GM21576 (cell line): Measurements from ENCODE around the gene NUBP1.

Source experiments
- ATAC-seq: cut with Tn5 transposase; IDR thresholded peaks from one replicate; pipeline ENCODE4 v1.9.1; 2021; ENCODE audit warnings: mild to moderate bottlenecking, moderate library complexity; ENCODE audit not compliant: unreplicated experiment

Gene NUBP1

DNA sequence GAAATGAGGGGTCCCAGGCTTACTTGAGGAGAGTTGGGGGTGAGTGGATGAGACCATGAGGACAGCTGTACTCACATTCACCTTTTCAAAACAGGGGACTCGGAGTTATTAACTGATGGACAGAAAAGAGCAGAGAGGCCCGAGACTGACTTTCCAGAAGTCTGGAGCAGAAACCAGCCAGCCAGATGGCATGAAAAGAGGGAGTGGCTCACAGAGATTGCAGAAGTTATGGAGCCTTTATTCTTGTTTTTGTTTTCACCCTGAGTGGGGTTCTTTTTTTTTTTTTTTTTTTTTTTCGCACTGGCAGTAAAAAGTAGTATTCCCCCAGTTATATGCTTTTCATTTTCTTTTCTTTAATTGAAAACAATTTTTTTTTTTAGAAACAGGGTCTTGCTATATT lies 56.1 kb downstream of the NUBP1 start:
- ATAC-seq = no peak

DNA sequence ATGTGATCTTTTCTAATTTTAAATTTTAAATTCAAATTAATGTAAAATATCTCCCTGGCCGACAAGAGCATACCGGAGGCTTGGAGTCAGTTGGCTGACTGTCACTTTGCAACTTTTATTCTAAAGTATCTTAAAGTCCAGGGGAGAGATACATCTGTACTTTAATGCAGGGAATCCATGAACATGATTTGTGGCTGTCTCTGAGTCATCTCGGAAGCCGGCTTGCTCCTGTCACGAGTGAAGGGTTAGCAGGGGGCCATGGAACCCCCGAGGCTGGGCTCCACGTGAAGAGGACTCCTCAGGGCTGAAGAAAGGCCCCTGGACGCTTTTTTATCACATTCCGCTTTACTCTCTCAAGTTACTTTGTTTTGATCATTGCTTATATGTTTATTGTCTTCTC lies 61.7 kb downstream of the NUBP1 start:
- ATAC-seq = no peak

- no peak for ATAC-seq
These were observed 63.1 kb downstream of the NUBP1 start for GRCh38 chr16:10806698-10807097.

DNA sequence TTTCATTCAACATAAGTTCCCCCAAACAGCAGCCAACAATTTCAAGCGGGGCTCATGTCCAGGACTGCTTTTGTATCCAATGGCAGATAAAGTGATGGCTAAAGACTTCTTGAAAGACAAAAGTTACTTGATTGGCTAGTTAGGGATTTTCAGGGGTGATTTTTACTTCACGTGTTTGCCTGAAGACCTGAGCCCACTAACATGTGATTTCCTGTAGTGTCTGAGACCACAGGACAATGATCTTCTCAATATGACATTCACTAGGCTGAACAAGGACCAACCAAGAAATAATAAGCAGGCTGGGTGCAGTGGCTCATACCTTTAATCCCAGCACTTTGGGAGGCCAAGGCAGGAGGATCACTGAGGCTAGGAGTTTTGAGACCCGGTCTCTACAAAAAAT lies 64.6 kb downstream of the NUBP1 start:
- ATAC-seq = no peak

DNA sequence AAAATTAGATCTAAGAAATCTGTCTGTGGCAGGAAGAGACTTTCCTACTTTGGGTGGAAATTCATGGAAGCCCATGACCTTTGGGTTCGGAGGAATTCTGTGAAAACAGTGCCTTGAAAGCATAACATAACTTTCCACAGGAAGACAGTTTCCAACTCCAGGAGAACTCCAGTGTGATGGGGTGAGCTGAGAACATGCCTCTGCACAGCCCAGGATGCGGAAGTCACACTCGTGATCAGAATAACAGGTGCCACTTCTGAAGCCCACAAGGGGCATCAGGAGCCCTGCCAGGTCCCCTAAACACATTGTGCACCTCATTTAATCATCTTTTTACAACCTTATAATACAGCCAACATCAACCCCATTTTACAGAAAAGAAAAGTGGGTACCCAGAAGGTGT lies 65.2 kb downstream of the NUBP1 start:
- no peak for ATAC-seq

GRCh38 chr16:10809706-10810105 lies 66.1 kb downstream of the NUBP1 start:
- no peak for ATAC-seq

GRCh38 chr16:10812312-10813098 lies 68.9 kb downstream of the NUBP1 start:
- peak; percentile 58 for ATAC-seq

DNA sequence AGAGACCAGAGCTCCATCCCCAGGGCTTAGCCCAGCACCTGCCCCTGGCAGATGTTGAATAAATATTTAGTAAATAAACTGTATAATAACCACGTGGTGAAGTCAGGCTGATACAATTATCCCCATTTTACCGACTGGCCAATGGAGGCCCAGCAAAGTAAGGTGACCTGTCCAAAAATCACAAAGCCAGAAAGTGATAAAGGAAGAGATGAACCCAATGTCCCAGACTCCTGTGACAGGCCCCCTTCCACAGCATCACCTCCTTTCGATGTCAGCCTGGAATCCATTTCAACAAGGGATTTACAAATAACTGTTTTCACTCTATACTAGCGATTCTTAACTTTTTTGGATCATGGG lies 69.4 kb downstream of the NUBP1 start:
- no peak for ATAC-seq

DNA sequence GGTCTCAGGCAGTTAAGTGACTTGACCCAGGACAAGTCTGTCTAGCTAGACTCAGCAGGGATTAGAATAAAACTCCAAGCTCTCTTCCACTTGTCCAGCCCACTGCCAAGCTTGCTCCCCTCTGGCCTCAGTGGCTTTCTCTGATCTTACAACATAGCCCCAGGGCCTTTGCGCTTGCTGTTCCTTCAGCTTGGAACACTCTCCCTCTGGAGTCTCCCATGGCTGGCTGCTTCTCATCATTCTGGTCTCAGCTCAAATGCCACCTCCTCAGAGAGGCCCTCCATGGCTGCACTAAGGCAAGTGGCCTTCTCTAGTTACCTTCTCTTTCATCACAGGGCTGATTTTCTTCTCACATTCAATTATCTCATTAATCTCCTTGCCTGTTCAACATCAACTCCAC lies 73.9 kb downstream of the NUBP1 start:
- no peak for ATAC-seq

DNA sequence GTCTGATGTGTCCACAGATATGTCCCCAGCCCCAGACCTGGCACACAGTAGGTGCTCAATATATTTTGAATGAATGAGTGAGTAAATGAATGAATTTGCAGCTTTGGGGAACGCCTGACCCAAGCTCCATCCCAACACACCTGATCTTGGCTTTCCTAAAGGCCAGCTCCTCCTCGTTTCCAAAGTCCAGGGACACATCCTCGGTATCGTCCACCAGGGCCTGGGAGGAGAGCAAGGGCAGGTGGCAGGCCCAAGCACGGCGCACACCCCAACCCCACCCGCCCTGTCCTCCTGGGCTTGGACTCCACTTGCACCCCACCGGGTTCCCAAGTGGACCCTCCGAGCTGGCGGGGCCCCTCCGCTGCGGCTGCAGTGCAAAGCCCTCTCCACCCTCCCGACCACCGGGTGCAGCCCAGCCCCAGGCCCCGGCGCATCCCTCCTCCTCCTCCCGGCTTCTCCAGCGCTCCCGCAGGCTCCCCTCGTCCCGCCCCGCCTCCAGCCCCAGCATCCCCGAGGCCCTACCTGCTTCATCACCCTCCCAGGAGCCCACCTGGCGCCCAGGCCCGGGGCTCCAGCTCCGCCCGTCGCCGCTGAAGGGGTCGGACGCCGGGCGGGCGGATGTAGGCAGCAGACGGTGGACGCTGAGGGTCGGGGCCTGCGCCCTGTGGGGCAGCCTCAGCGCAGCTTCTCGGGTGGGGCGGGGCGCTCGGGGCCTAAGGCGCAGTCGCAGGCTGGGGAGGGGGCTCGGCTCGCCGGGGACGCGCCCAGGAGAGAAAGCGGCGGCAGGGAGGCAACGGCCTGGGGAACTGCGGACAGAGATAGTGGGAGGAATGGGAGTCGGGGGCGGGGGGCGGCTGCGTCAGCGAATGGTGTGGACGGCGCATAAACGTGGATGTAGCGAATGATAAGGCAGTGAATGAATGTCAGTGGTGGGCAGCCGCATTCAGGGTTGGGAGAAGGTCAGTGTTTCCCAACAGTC lies 74.6 kb downstream of the NUBP1 start, which contains the start of gene TVP23A:
Gene TVP23A (minus strand): TSS at position 832 of the 979 bp plus-strand sequence. CDS start 301 bp downstream, at position 531.
- ATAC-seq = no peak
